ENCODE results near the gene ADGRG1. TPM values are rescaled to one million over a fixed set of nuclear protein-coding genes. Genes with fewer than 3 reads are reported as not detected.
A peak's percentile ranks its signal among the peaks of the same experiment; 100 is the strongest.

ADGRG1 gene
- polyA plus RNA-seq: 100 to 1,000 TPM in 1 of 4 donors, 10 to 100 TPM in 1, 1 to 10 TPM in 2; 4.1 to 158 (median 26.0) TPM
- long read RNA-seq, donor 1: 0 reads
- long read RNA-seq, donor 2, partial matches to known transcripts: 0 of 5 reads
- long read RNA-seq, donor 2, other reads (novel, unspliced or antisense): 0 of 5 reads
- long read RNA-seq, donor 3, partial matches to known transcripts: 5 of 12 reads
- long read RNA-seq, donor 3, other reads (novel, unspliced or antisense): 0 of 12 reads
- long read RNA-seq, donor 4: 0 reads
- long read RNA-seq, donor 5, partial matches to known transcripts: 5 of 8 reads
- long read RNA-seq, donor 5, other reads (novel, unspliced or antisense): 0 of 8 reads
- long read RNA-seq, donor 6, full-length matches to known transcripts: 5 of 10 reads
- long read RNA-seq, donor 6, partial matches to known transcripts: 5 of 10 reads
- long read RNA-seq, donor 6, other reads (novel, unspliced or antisense): 0 of 10 reads
- long read RNA-seq, donor 7: 0 reads
- long read RNA-seq, donor 8: 0 reads
- long read RNA-seq, donor 9: 0 reads
- long read RNA-seq, donor 10, transcript ADGRG1-235 (3 exons, 602 nt): major isoform, 5 of 16 reads
- long read RNA-seq, donor 10, partial matches to known transcripts: 5 of 16 reads
- long read RNA-seq, donor 10, other reads (novel, unspliced or antisense): 0 of 16 reads

GRCh38 chr16:57628008-57628781 is at the start of gene ADGRG1:
Gene ADGRG1, plus strand, starts transcription at chr16:57628630. Its CDS starts 21,658 bp downstream, at chr16:57650288.
- FAIRE-seq: no peak
- Histone ChIP-seq H3K27me3 (ENCODE audit: control insufficient read depth in 3 of 3, insufficient read depth in 3 of 3, low read length in 3 of 3) (no peaks in the 10 kb centered on the region), H3K27ac (ENCODE audit: low read depth in 1 of 3, low read length in 2 of 3) (peak within 1 kb of the TSS in 2 of 3 donors; percentile 35 to 43), H3K4me3 (ENCODE audit: low read depth in 1 of 3, low read length in 3 of 3) (no peak within 1 kb of the TSS), H3K9me3 (ENCODE audit: control insufficient read depth in 2 of 2, insufficient read depth in 1 of 2, low read depth in 1 of 2, low read length in 1 of 2) (no peaks in the 10 kb centered on the region), H3K4me1 (ENCODE audit: control insufficient read depth in 3 of 3, insufficient read depth in 2 of 3, low read depth in 1 of 3, low read length in 2 of 3) (peaks cover 0 to 32% (median 0%) of the 10 kb centered on the region in 3 donors), H3K36me3 (ENCODE audit: control insufficient read depth in 3 of 3, insufficient read depth in 2 of 3, low read depth in 1 of 3, low read length in 3 of 3) (peaks cover 0 to 73% (median 0%) of the 10 kb centered on the region in 3 donors)
- peak; percentile 44 to 75 for DNase-seq
- 39 to 59% (median 52%) methylated on average over 31 to 32 of the region's 32 CpGs for WGBS, 3 donors

GRCh38 chr16:57579361-57579665 is 49.1 kb upstream of the ADGRG1 start:
- Histone ChIP-seq H3K4me3 (ENCODE audit: low read depth in 1 of 3, low read length in 3 of 3) (no peak overlapping the region), H3K27ac (ENCODE audit: low read depth in 1 of 3, low read length in 2 of 3) (no peak overlapping the region), H3K36me3 (ENCODE audit: control insufficient read depth in 3 of 3, insufficient read depth in 2 of 3, low read depth in 1 of 3, low read length in 3 of 3) (peaks cover 0 to 20% (median 0%) of the 10 kb centered on the region in 3 donors), H3K27me3 (ENCODE audit: control insufficient read depth in 3 of 3, insufficient read depth in 3 of 3, low read length in 3 of 3) (no peaks in the 10 kb centered on the region), H3K4me1 (ENCODE audit: control insufficient read depth in 3 of 3, insufficient read depth in 2 of 3, low read depth in 1 of 3, low read length in 2 of 3) (no peaks in the 10 kb centered on the region), H3K9me3 (ENCODE audit: control insufficient read depth in 2 of 2, insufficient read depth in 1 of 2, low read depth in 1 of 2, low read length in 1 of 2) (no peaks in the 10 kb centered on the region)
- DNase-seq (no peak), FAIRE-seq (no peak)
- 56 to 67% (median 66%) methylated on average over 2 of the region's 2 CpGs for WGBS, 3 donors

GRCh38 chr16:57585051-57585687 is 43.3 kb upstream of the ADGRG1 start:
- H3K27ac ChIP-seq (ENCODE audit: low read depth in 1 of 3, low read length in 2 of 3): no peak overlapping the region
- H3K27me3 ChIP-seq (ENCODE audit: control insufficient read depth in 3 of 3, insufficient read depth in 3 of 3, low read length in 3 of 3): no peaks in the 10 kb centered on the region
- H3K9me3 ChIP-seq (ENCODE audit: control insufficient read depth in 2 of 2, insufficient read depth in 1 of 2, low read depth in 1 of 2, low read length in 1 of 2): no peaks in the 10 kb centered on the region
- no peaks in the 10 kb centered on the region for H3K4me1 ChIP-seq (ENCODE audit: control insufficient read depth in 3 of 3, insufficient read depth in 2 of 3, low read depth in 1 of 3, low read length in 2 of 3)
- FAIRE-seq (no peak), DNase-seq (no peak)
- 41 to 55% (median 52%) methylated on average over 3 of the region's 3 CpGs for WGBS, 3 donors
- no peaks in the 10 kb centered on the region for H3K36me3 ChIP-seq (ENCODE audit: control insufficient read depth in 3 of 3, insufficient read depth in 2 of 3, low read depth in 1 of 3, low read length in 3 of 3)
- H3K4me3 ChIP-seq (ENCODE audit: low read depth in 1 of 3, low read length in 3 of 3): no peak overlapping the region

- no peak for DNase-seq
- Histone ChIP-seq H3K4me3 (ENCODE audit: low read depth in 1 of 3, low read length in 3 of 3) (no peak overlapping the region), H3K9me3 (ENCODE audit: control insufficient read depth in 2 of 2, insufficient read depth in 1 of 2, low read depth in 1 of 2, low read length in 1 of 2) (no peaks in the 10 kb centered on the region), H3K27ac (ENCODE audit: low read depth in 1 of 3, low read length in 2 of 3) (no peak overlapping the region), H3K27me3 (ENCODE audit: control insufficient read depth in 3 of 3, insufficient read depth in 3 of 3, low read length in 3 of 3) (no peaks in the 10 kb centered on the region), H3K36me3 (ENCODE audit: control insufficient read depth in 3 of 3, insufficient read depth in 2 of 3, low read depth in 1 of 3, low read length in 3 of 3) (peaks cover 0 to 6% (median 0%) of the 10 kb centered on the region in 3 donors), H3K4me1 (ENCODE audit: control insufficient read depth in 3 of 3, insufficient read depth in 2 of 3, low read depth in 1 of 3, low read length in 2 of 3) (no peaks in the 10 kb centered on the region)
- 74 to 93% (median 75%) methylated on average over 7 of the region's 7 CpGs for WGBS, 3 donors
- FAIRE-seq: no peak
These were observed 39.6 kb upstream of the ADGRG1 start for GRCh38 chr16:57588831-57589230.

- no peaks in the 10 kb centered on the region for H3K9me3 ChIP-seq (ENCODE audit: control insufficient read depth in 2 of 2, insufficient read depth in 1 of 2, low read depth in 1 of 2, low read length in 1 of 2)
- 85 to 95% (median 90%) methylated on average over 7 of the region's 7 CpGs for WGBS, 3 donors
- peaks cover 0 to 6% (median 0%) of the 10 kb centered on the region in 3 donors for H3K36me3 ChIP-seq (ENCODE audit: control insufficient read depth in 3 of 3, insufficient read depth in 2 of 3, low read depth in 1 of 3, low read length in 3 of 3)
- H3K27me3 ChIP-seq (ENCODE audit: control insufficient read depth in 3 of 3, insufficient read depth in 3 of 3, low read length in 3 of 3): no peaks in the 10 kb centered on the region
- H3K4me3 ChIP-seq (ENCODE audit: low read depth in 1 of 3, low read length in 3 of 3): no peak overlapping the region
- DNase-seq (peak in 1 of 2 donors; percentile 26), FAIRE-seq (no peak)
- no peaks in the 10 kb centered on the region for H3K4me1 ChIP-seq (ENCODE audit: control insufficient read depth in 3 of 3, insufficient read depth in 2 of 3, low read depth in 1 of 3, low read length in 2 of 3)
- H3K27ac ChIP-seq (ENCODE audit: low read depth in 1 of 3, low read length in 2 of 3): no peak overlapping the region
These were observed 39.1 kb upstream of the ADGRG1 start for GRCh38 chr16:57589374-57589773.

GRCh38 chr16:57590654-57591085 is 37.8 kb upstream of the ADGRG1 start:
- Histone ChIP-seq H3K27ac (ENCODE audit: low read depth in 1 of 3, low read length in 2 of 3) (peak overlapping the region in 1 of 3 donors; percentile 13), H3K4me1 (ENCODE audit: control insufficient read depth in 3 of 3, insufficient read depth in 2 of 3, low read depth in 1 of 3, low read length in 2 of 3) (no peaks in the 10 kb centered on the region), H3K27me3 (ENCODE audit: control insufficient read depth in 3 of 3, insufficient read depth in 3 of 3, low read length in 3 of 3) (no peaks in the 10 kb centered on the region), H3K4me3 (ENCODE audit: low read depth in 1 of 3, low read length in 3 of 3) (no peak overlapping the region), H3K36me3 (ENCODE audit: control insufficient read depth in 3 of 3, insufficient read depth in 2 of 3, low read depth in 1 of 3, low read length in 3 of 3) (peaks cover 0 to 6% (median 0%) of the 10 kb centered on the region in 3 donors), H3K9me3 (ENCODE audit: control insufficient read depth in 2 of 2, insufficient read depth in 1 of 2, low read depth in 1 of 2, low read length in 1 of 2) (peaks cover 0 to 3% of the 10 kb centered on the region in 2 donors)
- DNase-seq: no peak
- FAIRE-seq: no peak
- 59 to 74% (median 63%) methylated on average over 8 of the region's 8 CpGs for WGBS, 3 donors

GRCh38 chr16:57591086-57591869 is 37.2 kb upstream of the ADGRG1 start:
- no peaks in the 10 kb centered on the region for H3K4me1 ChIP-seq (ENCODE audit: control insufficient read depth in 3 of 3, insufficient read depth in 2 of 3, low read depth in 1 of 3, low read length in 2 of 3)
- no peak overlapping the region for H3K4me3 ChIP-seq (ENCODE audit: low read depth in 1 of 3, low read length in 3 of 3)
- WGBS, 3 donors: 18 to 25% (median 20%) methylated on average over 9 of the region's 9 CpGs
- DNase-seq: peak; percentile 76 to 78
- peak overlapping the region in 1 of 3 donors; percentile 13 for H3K27ac ChIP-seq (ENCODE audit: low read depth in 1 of 3, low read length in 2 of 3)
- peaks cover 0 to 5% of the 10 kb centered on the region in 2 donors for H3K9me3 ChIP-seq (ENCODE audit: control insufficient read depth in 2 of 2, insufficient read depth in 1 of 2, low read depth in 1 of 2, low read length in 1 of 2)
- H3K36me3 ChIP-seq (ENCODE audit: control insufficient read depth in 3 of 3, insufficient read depth in 2 of 3, low read depth in 1 of 3, low read length in 3 of 3): peaks cover 0 to 6% (median 0%) of the 10 kb centered on the region in 3 donors
- FAIRE-seq: no peak
- H3K27me3 ChIP-seq (ENCODE audit: control insufficient read depth in 3 of 3, insufficient read depth in 3 of 3, low read length in 3 of 3): no peaks in the 10 kb centered on the region
